Heart left ventricle (tissue), 16 donors: ENCODE results near the gene KIRREL3. TPM values are rescaled to one million over a fixed set of nuclear protein-coding genes. Genes with fewer than 3 reads are reported as not detected.

Experiments used
- ATAC-seq, 4 donors: fragments of 200-7000 bp; cut with Tn5 transposase; one replicate each; pipeline ENCODE4 v1.9.1; 2020 to 2022; ENCODE audit warnings: moderate library complexity in 4 of 4, mild to moderate bottlenecking in 3 of 4, moderate number of reproducible peaks in 1 of 4
- DNase-seq, 5 donors: peaks; one replicate each; pipeline ENCODE4 v3.0.0-alpha.2; 2020
- H3K27ac ChIP-seq, 12 donors: fragments of 200-600 bp; sonication (generic) in 4 of 12; one replicate each; pipeline versions ENCODE4 v1.5.0 to v1.8.0; 2016 to 2022; ENCODE audit warnings: mild to moderate bottlenecking in 2 of 12
- H3K27me3 ChIP-seq, 9 donors: fragments of 200-600 bp; sonication (generic) in 2 of 9; one replicate each; pipeline versions ENCODE4 v1.5.1 to v1.8.0; 2016 to 2022; ENCODE audit warnings: mild to moderate bottlenecking in 3 of 9
- H3K36me3 ChIP-seq, 9 donors: fragments of 200-600 bp; sonication (generic) in 2 of 9; one replicate each; pipeline versions ENCODE4 v1.5.0 to v1.8.0; 2018 to 2022; ENCODE audit warnings: mild to moderate bottlenecking in 2 of 9
- H3K4me1 ChIP-seq, 12 donors: fragments of 200-600 bp; sonication (generic) in 4 of 12; one replicate each; pipeline versions ENCODE4 v1.5.0 to v1.8.0; 2016 to 2022; ENCODE audit warnings: mild to moderate bottlenecking in 3 of 12
- H3K4me3 ChIP-seq, 12 donors: fragments of 200-600 bp; sonication (generic) in 4 of 12; one replicate each; pipeline versions ENCODE4 v1.5.0 to v1.8.0; 2017 to 2022; ENCODE audit warnings: mild to moderate bottlenecking in 9 of 12, moderate library complexity in 4 of 12
- H3K9me3 ChIP-seq, 12 donors: fragments of 200-600 bp; sonication (generic) in 4 of 12; one replicate each; pipeline versions ENCODE4 v1.5.0 to v1.8.0; 2016 to 2022; ENCODE audit warnings: mild to moderate bottlenecking in 1 of 12
- POLR2A ChIP-seq, 2 donors: fragments of 450-650 bp; IDR thresholded peaks; one replicate each; pipeline ENCODE4 v1.6.1; 2017; ENCODE audit warnings: antibody characterized with exemption in 2 of 2, mild to moderate bottlenecking in 2 of 2, moderate library complexity in 2 of 2
- WGBS, 4 donors: extraction: QIAGEN DNeasy Blood & Tissue Kit in 2 of 4; methylation state at CpG; one replicate each; pipeline versions ENCODE4 v1.1.5 to v1.1.7; 2013 to 2018; 5-methylcytosine and 5-hydroxymethylcytosine counted together
- intact Hi-C, 10 donors: fragments of 100-400 bp; cut with DNase I; formaldehyde crosslinking; loops; one replicate each; pipeline versions ENCODE4 v1.11.1 to v1.14.2; 2022
- polyA plus RNA-seq, 2 donors: library from polyadenylated mRNA; stranded (reverse); fragments of 200-250 nt; gene quantifications; one replicate each; pipeline ENCODE4 v1.2.3, GENCODE V29; 2013
- total RNA-seq, 9 donors: library from RNA; depleted of rRNA in 2 of 9; stranded (reverse); fragments of >200 nt in 2 of 9; fragmentation: NEBNext Ultra II Directional in 3 of 9; extraction: Animal tissue kit (Norgen Biotek cat#: 25700) in 3 of 9; gene quantifications; one replicate each; pipeline versions ENCODE4 v1.1.0 to v1.2.4, GENCODE V29; 2016 to 2023
- TF ChIP-seq, protein P1 (sequence below), 12 donors: fragments of 200-600 bp; sonication (generic) in 4 of 12; IDR thresholded peaks; one replicate each; pipeline versions ENCODE4 v1.5.0 to v1.8.0; 2018 to 2022; ENCODE audit warnings: antibody characterized with exemption in 12 of 12, mild to moderate bottlenecking in 5 of 12
- donor health status: ischemic (EF 13 %, LVEDD 7.1; RV severe dilation, severe dysfunction).
- donor health status: healthy with polysubstance abuse.
- donor health status: DM: no; HTN: yes; CAD: no.
- donor health status: DM: no; HTN: no; CAD: no.
- donor health status: ischemic (EF 25% LVEDD 6.9; RV normal size, moderate dysfunction).
- donor health status: ischemic (EF 25% LVEDD 5.7; RV mildly dilated, moderate dysfunction).
- donor health status: healthy.
- donor health status: DM: yes; HTN: yes; CAD: no.
- donor health status: ischemic (EF 35%, LVEDD 5.7; RV mildly dilated, moderate dysfunction).
- donor health status: nonischemic (EF 11% LVEDD 7.7; RV severe dilation, severe dysfunction).
- donor health status: DM: yes; HTN: yes; CAD: no.
- donor health status: PGD.
- donor health status: ischemic (EF 29% LVEDD 5.4; RV normal size, mild dysfunction).
- donor health status: nonischemic (EF 23%, LVEDD 6.1; RV moderate dilation, normal function).

Gene KIRREL3
- total and polyA plus RNA-seq, 11 donors = 0.08 to 1.3 (median 0.27) TPM

DNA sequence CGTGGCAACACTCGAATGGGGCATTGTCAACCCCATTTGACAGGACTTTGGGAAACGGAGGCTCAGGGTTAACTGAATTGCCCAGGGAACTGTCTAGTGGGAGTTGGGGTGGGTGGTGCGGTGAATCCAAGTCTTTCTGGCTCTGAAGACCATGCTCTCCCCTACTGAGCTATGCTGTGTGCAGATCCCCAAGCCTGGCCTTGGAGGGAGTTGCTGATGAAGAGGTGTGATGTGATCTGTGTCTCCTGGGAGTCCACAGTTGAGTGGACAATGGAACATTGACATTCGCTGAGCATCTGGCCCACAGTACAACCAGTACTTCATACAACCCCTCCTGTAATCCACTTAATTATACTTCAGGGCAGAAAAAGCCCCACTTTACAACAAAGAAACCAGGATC is 472.9 kb downstream of the KIRREL3 start:
- no peak for ATAC-seq

DNA sequence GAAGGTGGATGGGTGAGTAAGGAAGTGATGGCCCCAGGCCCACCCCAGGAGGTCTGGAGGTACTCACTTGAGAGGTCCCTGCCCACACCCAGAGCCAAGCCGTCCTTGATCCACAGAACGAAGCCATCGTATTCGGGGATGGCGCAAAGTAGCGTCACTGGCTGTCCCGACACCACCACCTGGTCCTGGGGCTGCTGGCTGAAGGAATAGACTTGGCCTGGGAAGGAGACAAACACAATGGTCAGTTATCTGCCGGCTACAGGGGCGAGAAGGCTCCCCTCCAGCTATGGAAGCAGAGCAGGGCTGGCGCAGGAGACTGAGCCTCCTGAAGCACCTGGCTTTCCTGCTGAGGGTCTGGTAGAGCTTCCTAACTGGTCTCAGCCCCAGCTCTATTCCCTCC is 474.1 kb downstream of the KIRREL3 start:
- Histone ChIP-seq H3K9me3 (no peaks in the 10 kb centered on the region), H3K36me3 (no peaks in the 10 kb centered on the region), H3K27ac (no peak overlapping the region), H3K4me3 (no peak overlapping the region), H3K4me1 (no peaks in the 10 kb centered on the region), H3K27me3 (peaks cover 0 to 14% (median 0%) of the 10 kb centered on the region in 9 donors)
- intact Hi-C loops = no loop called here
- WGBS, 4 donors = 79 to 89% (median 81%) methylated on average over 6 to 10 of the region's 10 CpGs
- DNase-seq (no peak), ATAC-seq (no peak)
- no peak for TF ChIP-seq POLR2A (IDR thresholded peaks at IDR 0.05)
- TF ChIP-seq, protein P1, sequence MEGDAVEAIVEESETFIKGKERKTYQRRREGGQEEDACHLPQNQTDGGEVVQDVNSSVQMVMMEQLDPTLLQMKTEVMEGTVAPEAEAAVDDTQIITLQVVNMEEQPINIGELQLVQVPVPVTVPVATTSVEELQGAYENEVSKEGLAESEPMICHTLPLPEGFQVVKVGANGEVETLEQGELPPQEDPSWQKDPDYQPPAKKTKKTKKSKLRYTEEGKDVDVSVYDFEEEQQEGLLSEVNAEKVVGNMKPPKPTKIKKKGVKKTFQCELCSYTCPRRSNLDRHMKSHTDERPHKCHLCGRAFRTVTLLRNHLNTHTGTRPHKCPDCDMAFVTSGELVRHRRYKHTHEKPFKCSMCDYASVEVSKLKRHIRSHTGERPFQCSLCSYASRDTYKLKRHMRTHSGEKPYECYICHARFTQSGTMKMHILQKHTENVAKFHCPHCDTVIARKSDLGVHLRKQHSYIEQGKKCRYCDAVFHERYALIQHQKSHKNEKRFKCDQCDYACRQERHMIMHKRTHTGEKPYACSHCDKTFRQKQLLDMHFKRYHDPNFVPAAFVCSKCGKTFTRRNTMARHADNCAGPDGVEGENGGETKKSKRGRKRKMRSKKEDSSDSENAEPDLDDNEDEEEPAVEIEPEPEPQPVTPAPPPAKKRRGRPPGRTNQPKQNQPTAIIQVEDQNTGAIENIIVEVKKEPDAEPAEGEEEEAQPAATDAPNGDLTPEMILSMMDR (IDR thresholded peaks at IDR 0.05) = no peak

More for the DNA sequence above, 472.9 kb downstream of the KIRREL3 start:
- WGBS, 4 donors = 75 to 80% (median 77%) methylated on average over 5 of the region's 5 CpGs
- no peaks in the 10 kb centered on the region for H3K36me3 ChIP-seq
- H3K4me1 ChIP-seq = no peaks in the 10 kb centered on the region
- intact Hi-C loops = no loop called here
- DNase-seq = no peak
- H3K9me3 ChIP-seq = no peaks in the 10 kb centered on the region
- TF ChIP-seq, protein P1 (IDR thresholded peaks at IDR 0.05) = no peak
- no peak for TF ChIP-seq POLR2A (IDR thresholded peaks at IDR 0.05)
- no peak overlapping the region for H3K27ac ChIP-seq
- H3K27me3 ChIP-seq = peaks cover 0 to 14% (median 0%) of the 10 kb centered on the region in 9 donors
- no peak overlapping the region for H3K4me3 ChIP-seq

DNA sequence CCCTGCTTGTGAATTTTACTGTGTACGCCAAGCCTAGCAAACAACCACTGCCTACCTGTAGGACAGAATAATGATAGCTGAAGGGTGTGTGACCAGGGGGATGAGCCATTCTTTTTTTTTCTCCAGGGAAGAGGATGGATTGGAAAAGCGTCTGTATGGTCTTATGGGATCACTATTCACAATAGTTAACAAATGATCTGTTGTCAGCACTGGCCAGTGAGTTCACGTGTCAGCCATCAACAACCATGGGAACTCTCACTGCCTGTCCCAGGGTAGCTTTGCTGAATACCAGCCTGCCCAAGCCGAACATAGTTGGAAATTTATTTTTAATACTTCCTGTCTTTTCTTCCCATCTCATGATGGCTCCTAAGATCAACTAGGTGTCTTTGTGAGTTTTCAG is 474.9 kb downstream of the KIRREL3 start:
- DNase-seq (no peak), ATAC-seq (no peak)
- Histone ChIP-seq H3K27me3 (peaks cover 0 to 17% (median 0%) of the 10 kb centered on the region in 9 donors), H3K27ac (no peak overlapping the region), H3K9me3 (no peaks in the 10 kb centered on the region), H3K4me3 (no peak overlapping the region), H3K36me3 (no peaks in the 10 kb centered on the region), H3K4me1 (no peaks in the 10 kb centered on the region)
- TF ChIP-seq POLR2A (IDR thresholded peaks at IDR 0.05) = no peak
- TF ChIP-seq, protein P1 (IDR thresholded peaks at IDR 0.05) = no peak
- intact Hi-C loops = no loop called here
- 56 to 75% (median 64%) methylated on average over 4 of the region's 4 CpGs for WGBS, 4 donors

DNA sequence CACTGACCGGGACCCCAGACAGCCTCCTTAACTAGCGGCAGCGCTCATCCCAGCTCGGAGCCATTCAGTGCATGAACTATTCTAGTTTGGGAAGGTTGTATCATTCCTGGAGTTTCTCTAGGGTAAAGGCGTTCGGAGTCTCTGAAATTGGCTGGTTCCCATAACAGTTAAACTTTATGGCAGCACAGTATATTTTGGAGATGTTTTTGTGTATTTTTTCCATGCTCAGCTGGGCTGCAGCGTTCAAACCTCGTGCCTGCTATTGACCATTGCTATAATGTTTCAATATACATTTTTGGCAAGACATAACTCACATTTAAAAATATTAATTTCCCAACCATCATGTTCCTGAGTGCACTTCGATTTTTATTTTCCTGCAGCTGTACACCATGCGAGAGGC is 475.4 kb downstream of the KIRREL3 start:
- Histone ChIP-seq H3K4me1 (no peaks in the 10 kb centered on the region), H3K9me3 (no peaks in the 10 kb centered on the region), H3K36me3 (no peaks in the 10 kb centered on the region), H3K27me3 (peaks cover 0 to 21% (median 0%) of the 10 kb centered on the region in 9 donors), H3K27ac (no peak overlapping the region), H3K4me3 (no peak overlapping the region)
- DNase-seq = no peak
- WGBS, 4 donors = 81 to 86% (median 85%) methylated on average over 10 of the region's 10 CpGs
- ATAC-seq = no peak
- intact Hi-C loops = no loop called here
- no peak for TF ChIP-seq POLR2A (IDR thresholded peaks at IDR 0.05)
- TF ChIP-seq, protein P1 (IDR thresholded peaks at IDR 0.05) = no peak
